ENCODE results near the gene MEF2A.
"Not testable (repeated sequence)": the region's sequence is repeated elsewhere in the genome, so short reads cannot be mapped to it uniquely, and the experiment has no call there.

The MEF2A gene

DNA sequence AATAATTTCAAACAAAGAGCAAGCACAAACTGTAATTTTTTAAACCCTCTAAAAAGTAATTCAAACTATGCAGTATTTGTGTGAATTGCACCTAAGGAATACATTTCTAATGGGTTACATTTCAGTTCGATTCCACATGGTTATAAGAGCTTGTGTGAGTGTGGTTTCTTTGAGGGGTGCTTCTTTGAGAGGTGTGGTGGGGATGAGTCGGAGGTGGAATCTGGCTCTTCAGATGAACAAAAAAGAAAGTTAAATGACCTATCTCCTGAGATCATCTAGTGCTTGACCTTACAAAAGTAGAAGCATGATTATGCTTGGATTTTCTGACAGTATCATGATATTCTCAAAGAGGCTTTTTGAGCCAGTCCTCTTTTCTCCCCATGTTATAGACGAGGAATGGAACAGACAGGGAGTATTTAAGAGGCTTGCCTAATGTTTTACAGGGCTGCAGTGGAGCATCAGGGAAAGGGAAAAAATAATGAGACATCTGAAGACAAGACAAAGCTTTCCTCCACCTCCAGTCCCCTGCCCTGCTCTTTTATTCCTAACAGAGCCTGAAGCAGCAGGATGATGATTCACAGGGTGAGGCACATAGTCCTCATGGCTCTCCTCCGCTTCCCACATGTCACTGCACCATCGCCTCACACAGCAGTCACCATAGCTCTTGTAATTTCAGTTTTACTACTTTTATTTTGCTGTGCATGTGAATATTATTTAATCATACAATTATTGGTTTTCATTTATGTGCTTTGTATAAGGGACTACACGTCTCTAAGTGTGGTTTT is 85.4 kb downstream of the MEF2A start:
- no peak for DNase-seq

DNA sequence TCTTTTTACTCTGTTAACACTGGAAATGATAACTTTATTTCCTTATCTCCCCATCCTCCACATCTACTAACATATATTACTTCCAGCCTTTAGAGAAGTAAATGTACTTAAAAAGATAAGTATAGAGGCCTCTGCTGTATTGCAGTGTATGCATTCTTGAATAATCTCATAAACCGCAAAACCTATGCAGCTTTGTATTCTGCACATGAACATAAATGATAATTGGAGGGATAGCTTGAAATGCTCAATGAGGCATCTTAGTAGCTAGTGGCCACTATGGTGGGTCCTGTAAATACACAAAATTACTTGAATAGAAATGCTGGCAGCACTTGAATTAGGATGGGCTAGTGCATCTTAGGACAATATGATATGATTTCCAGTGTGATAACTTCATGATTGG is 90.4 kb downstream of the MEF2A start:
- DNase-seq = no peak

DNA sequence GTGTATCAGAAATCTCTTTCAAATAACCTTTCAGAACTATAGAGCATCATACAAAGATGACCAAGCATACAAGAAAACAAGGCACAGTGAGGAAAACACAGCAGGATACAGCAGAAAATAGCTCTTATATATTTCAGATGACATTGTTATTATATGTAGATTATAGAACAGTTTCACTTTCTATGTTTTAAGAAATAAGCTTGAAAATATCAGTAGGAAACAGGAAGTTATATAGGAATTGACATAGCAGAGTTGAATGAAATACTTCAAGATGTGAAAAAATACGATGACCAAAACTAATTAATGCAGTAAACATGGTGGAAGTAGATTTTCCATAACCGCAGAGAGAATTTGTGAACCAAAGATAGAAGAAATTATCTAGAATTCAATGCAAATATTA is 92.2 kb downstream of the MEF2A start:
- DNase-seq = no peak

DNA sequence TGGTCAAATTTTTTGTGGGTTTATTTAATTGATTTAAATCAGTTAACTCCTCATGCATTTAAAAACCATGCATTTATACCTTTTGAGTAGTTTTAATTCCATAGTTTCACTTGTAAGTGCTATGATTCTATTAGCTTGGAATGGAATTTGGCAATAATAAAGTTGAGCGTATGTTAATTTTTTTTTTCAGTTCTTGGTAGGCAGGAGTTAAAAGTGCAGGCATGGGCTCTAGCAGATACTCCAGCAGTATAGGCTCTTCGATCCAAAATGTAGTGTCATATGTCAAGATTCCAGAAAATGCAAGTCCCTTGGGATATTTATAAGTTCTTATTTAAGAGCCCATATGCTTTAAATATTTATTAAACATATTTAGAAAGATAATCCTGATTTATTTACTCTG is 97.1 kb downstream of the MEF2A start:
- DNase-seq = no peak

DNA sequence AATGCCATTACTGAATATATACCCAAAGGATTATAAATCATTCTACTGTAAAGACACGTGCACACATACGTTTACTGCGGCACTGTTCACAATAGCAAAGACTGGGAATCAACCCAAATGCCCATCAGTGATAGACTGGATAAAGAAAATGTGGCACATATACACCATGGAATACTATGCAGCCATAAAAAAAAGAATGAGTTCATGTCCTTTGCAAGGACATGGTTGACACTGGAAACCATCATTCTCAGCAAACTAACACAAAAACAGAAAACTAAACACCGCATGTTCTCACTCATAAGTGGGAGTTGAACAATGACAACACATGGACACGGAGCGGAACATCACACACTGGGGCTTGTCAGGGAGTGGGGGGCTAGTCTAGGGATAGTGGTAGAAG is 100.3 kb downstream of the MEF2A start:
- not testable (repeated sequence) for DNase-seq

DNA sequence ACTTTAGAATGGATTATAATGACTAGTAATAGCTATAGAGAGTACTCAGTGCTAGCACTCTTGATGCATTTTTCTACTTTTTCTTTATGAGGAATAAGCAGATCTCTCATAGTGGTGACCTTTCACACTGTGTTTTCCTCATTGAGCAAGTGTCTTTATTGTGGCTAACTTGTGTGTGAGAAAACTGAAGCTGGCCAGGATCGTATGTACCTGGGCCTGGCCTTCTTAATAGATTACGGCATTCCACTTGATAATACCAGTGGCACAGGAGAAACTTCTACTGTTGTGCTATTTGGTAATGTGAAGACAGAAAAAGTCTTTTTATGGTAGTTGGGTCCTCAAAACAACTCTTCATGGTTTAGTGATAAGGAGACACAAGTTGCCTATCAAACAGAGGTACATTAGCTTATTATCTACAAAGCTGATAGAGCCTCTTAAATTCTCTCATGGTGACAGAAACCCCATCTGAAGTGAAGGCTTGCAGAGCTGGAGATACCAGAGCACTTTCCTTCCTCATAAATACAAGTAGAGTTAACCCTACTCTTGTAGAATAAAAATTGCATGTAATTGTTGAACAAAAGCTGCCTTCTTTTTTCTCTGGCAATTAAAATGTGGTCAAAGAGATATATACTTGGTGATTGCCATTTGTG is 102.9 kb downstream of the MEF2A start:
- DNase-seq = no peak

DNA sequence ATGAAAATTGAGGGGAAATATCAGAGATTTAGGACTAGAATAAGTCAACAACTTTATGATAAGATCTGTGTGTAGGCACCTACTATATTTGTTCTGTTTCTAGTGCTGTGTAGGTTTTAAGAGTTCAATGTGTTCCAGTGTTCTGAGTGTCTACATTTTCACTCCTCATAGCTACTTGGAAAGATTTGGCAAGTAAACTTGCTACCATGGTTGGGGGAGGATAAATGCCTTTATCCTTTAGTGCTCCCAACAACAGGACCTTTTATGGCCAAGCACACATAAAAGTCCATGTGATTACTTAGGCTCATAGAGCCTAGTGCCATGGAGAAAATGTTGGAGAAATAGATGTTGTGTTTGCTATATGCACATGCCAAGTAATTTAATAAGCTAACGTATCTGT is 103.5 kb downstream of the MEF2A start:
- DNase-seq = no peak

DNA sequence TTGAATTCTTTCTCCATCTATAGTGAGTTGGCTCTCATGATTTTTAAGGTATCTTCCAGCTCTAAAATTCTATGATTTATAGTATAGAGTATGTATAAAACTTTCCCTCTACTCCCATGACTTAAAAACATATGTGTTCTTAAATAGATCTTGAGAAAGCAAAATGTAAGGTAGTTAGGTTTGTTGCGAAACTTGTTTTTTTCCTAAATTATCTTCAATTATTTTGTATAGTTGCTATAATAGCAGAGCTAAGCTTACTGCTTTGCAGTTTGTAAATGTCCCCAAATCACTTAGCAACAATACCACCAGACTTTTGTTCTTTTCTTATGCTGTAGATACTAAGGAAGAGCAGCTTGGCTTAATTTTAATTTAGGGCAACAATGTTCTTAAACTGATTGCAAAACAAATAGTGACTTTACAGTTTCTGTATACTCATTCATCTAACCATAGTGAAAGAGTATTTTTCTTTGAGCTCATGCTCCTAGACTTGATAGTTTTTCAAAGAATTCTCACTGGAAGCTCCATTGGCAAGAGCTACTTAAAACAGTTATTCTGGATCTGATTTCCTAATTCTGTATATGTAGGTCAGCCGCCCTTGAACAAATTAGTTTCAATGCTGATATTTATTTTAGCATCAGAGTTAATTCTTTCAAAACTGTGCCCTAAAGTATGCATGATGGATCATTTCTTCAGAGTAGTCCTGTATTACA is 106.3 kb downstream of the MEF2A start:
- no peak for DNase-seq

DNA sequence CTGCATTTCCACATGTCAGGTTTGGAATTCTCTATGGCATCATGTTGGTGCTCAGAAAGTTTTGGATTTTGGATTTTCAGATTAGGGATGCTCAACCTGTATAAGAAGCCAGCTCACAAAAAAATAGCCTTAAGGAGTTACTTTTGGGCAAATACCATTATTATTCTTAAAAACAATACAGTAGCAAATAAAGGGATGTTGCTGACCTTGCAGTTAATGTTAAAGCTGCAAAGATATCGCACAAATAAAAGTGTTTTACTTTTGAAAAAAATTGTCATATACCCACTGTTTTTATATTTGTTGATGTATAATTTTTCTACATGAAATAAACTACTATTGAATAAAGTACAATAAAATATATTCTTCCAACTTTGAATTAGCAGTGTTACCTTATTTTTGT is 107.3 kb downstream of the MEF2A start:
- DNase-seq = no peak

DNA sequence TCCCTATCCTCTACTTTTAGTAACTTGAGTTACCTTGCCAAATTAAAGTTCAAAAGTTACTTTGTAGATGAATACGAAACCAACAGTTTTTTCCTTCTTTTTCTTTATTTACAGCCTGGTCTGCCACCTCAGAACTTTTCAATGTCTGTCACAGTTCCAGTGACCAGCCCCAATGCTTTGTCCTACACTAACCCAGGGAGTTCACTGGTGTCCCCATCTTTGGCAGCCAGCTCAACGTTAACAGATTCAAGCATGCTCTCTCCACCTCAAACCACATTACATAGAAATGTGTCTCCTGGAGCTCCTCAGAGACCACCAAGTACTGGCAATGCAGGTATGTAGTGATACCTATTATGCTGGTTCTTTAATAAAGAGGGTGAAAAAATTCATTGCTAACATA is 108.5 kb downstream of the MEF2A start:
- no peak for DNase-seq

DNA sequence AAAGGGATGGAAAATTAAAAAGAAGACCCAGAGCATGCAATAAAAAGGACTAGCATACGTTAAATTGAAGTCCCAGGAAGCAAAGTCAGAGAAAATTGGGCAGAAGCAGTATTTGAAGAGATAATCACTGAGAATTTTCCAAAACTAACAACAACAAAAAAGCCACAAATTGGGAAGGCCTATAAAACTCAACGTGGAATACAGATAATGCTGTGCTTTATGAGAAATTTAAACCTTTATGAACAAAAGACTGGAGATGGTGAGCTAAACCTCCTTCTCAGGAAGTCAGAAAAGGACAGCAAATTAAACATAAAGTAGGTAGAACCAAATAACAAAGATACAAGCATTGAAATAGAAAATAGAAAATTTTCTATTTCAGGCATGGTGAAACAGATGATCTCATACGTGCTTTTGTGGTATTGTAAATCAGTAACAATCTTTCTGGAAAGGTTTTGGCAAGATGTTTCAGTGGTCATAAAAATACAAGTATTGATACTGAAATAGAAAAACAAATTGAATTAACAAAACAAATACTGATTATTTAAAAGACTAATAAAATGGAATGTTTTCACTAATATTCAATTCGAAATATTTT is 111.9 kb downstream of the MEF2A start:
- DNase-seq = no peak

DNA sequence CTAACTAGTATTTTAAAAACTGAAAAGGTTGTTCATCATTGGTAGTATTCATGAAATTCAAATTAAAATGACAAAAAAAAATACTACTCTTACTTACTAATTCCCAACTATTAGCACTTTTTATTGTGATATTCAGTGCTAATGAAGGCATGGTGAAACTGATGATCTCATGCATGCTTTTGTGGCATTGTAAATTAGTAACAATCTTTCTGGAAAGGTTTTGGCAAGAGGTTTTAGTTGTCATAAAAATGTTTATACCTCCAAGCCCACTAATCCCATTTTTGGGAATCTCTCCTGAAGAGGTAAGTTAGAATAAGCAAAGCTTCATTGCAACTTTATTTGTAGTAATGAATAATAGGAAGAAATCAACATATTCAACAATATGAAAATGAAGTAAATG is 114.5 kb downstream of the MEF2A start:
- no peak for DNase-seq

DNA sequence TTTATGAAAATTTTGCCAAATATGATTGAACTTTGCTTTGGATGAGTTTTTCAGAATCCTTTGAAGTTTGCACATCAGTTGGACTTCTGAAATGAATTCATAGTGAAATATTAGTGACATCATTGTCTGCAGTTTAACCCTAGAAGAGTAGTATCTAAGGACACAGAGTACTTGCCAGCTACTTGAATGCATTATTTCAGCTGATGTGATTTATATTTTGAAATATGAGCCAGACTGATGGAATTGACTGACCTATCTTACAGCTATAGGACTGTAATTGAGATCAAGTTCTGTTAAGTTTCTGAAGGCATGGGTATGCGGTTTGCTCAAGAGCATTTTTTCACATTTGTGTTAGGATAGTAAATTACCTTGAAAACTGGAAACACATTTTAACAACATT is 116.2 kb downstream of the MEF2A start:
- no peak for DNase-seq

DNA sequence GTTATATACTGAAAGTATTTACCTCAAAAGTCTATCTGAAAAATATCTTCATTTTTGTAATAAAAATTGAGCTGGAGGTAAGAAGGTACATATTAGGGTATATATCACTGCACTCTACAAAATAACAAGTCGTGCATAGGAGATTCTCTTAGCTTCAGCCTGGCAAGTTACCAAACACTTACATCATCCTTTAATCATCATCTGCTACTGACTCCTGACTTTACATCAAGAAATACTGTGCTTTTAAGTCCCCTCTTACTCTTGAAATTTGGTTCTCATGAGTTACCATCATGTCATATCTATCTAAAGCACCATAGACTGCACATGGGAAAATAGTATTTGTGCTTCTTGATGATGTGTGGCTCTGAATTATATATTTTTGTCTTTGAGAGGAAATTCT is 116.7 kb downstream of the MEF2A start:
- no peak for DNase-seq

DNA sequence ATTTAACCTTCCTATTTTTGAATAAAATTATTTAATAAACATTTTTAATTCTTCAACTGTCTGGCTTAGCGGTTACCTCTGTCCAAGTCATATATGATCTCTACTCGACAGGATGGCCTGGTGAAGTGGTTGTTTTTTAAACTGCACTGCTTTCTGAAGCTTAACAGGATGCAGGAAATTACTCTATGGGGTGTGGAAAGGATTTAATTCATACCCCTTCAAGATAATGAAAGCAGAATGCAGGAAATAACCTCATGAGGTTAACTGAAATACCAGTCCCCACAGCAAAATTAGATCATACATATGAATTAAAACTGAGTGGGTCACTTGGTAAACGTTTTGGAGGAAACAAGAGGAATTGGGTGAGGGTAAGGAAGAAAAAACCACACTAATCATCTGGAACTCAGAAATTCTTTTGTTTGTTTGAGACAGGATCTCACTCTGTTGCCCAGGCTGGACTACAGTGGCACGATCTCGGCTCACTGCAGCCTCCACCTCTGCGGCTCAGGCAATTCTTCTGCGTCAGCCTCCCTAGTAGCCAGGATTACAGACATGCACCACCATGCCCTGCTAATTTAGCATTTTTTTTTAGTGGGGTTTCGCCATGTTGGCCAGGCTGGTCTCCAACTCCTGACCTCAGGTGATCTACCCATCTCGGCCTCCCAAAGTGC is 117.4 kb downstream of the MEF2A start:
- DNase-seq = no peak

DNA sequence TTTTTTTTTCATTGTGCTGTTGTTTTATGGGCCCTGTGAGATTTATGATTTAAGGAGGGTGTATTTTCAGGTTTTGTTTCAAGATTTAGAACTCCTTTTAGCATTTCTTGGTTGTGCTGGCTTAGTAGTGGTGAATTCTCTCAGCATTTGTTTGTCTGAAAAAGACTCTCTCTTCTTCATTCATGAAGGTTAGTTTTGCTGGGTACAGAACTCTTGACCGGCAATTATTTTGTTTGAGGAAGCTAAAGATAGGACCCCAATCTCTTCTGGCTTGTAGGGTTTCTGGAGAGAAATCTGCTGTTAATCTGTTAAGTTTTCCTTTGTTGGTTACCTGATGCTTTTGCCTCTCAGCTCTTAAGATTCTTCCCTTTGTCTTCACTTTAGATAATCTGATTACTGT is 120.5 kb downstream of the MEF2A start:
- no peak for DNase-seq

DNA sequence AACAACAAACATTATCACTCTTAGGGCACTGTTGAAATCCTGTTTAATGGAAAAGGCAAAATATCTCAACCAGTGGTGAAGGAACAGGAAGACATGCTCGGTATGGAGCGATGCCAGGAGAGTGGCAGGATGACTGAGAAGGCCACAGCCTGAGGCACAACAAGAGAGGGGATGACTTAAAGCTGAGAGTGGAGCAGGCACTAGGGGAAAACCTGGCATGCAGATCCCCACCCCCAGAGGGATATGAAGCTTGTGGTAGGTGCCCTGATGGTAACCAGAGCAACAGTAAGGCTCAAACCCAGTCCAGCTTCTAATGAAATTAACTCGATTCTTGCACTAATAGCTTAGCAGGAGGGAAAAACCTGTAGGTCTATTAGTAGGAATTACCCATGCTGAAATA is 127.0 kb downstream of the MEF2A start:
- DNase-seq = no peak

DNA sequence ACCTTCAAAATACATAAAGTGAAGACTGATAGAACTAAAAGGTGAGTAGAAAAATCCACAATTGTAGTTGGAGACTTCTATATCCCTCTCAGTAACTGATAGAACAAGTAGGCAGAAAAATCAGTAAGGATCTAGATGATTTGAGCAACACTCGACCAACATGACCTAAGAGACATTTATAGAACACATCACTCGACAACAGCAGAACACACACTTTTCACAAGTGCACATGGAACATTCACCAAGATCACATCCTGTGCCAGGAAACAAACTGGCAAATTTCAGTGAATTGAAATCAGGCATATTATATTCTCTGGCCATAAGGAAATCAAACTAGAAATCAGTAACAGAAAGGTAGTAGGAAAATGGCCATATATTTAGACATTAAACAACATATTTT is 130.3 kb downstream of the MEF2A start:
- DNase-seq = no peak

DNA sequence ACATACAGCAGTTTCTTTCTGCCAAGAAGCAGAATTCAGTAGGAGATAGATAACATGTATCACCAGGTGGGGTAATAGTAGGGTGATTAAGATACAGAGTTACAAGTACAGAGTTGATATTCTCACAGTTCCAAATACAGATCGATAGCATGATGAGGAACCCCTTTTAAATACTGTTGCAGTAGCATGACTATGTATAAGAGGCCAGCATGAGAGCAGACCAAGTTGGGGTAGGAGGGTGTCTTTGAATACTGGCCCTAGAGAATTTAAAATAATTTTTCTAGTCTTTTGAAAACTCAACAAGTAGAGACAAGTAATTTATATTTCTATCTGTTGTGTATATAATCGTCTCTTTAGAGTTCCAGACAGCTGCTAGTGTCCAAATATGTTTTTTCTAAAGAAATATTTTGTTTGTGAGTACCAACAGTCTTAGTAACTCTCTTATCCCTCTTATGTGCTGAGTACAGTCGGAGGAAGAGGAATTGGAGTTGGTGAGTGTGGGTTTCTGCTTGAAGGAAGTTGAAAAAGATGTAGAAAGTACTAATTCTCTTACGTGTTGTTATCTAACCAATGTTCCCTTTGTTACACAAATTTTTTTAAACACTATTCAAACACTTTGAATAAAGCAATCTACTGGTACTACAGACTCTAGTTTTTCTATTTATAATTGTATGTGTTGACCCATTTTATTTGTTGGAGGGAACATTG is 137.3 kb downstream of the MEF2A start:
- DNase-seq = no peak

DNA sequence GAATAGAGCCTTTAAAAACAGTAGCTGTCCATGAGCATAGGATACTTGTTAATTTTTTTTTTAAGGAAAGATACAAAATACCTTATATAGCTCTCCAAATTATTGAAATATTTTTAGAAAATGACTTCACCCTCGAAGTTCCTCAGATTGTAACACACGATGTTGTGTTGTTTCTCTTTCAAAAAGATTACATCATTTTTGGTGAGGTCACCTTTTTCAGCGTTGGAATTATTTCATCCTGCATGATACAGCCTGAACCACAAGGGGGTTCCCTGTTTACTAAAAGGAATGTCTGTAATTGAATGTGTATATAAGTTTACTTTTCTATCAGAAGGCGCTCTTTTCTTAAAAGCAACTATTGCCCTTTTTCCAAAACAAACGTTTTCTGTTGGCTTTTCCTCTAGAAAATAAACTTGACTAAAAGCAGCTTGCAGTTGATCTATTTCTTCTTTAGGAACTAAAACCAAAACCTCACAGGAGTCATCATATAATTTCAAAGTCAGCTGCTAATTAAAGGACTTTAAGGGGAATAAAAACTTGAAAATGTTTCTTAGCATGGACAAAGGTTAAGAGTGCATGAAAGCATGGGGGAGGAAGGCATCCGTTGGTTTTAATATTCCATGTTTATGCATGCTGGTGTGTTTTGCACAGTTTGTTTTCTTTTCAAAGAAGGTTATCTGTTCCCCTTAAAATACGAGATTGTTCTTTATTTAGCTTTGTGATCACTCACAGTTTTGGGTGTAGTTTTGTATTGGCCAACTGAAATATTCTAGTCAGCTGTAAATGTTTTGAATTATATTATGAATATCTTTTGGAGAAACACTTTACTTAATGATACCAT is 138.0 kb downstream of the MEF2A start:
- peak in 1 of 2 experiments; percentile 26 for DNase-seq

DNA sequence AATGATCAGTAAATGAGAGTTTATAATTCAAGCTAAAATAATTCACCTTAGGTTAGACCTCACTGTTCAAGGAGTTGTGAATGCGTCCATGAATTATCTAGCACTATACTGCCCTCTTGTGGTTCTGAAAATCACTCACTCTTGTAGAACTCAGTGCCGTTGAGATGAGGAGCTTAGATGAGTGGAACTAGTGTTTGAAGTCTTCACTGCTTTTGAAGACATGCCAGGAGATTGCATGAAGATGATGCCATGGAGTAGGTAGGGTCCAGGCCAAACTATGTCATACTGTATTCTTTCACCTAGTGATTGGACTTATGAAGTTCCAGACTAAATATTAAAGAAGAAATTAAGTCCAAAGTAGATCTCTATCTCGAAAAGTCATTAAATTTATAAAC is 138.7 kb downstream of the MEF2A start:
- peak; percentile 66 to 84 for DNase-seq
